Lower leg skin (tissue), 4 donors: ENCODE data around the gene OAS1. TPM values are rescaled to one million over a fixed set of nuclear protein-coding genes. Genes with fewer than 3 reads are reported as not detected.

Source experiments
- DNase-seq, 2 donors: peaks; one replicate each; pipeline ENCODE4 v3.0.0-alpha.2; 2019; ENCODE audit warnings: low spot score in 2 of 2
- H3K4me3 ChIP-seq: fragments of 200-600 bp; sonication (generic); 2 replicates; pipeline ENCODE4 v1.5.1; 2017; ENCODE audit warnings: mild to moderate bottlenecking, low read depth; ENCODE audit not compliant: poor library complexity, severe bottlenecking
- CTCF ChIP-seq, 3 donors: fragments of 450-650 bp; IDR thresholded peaks; one replicate each; pipeline ENCODE4 v1.5.1; 2016; ENCODE audit warnings: antibody characterized with exemption in 3 of 3, mild to moderate bottlenecking in 3 of 3, moderate library complexity in 2 of 3
- POLR2A ChIP-seq, 2 donors: fragments of 450-650 bp; IDR thresholded peaks; one replicate each; pipeline ENCODE4 v1.6.1; 2016 to 2017; ENCODE audit warnings: antibody characterized with exemption in 2 of 2, mild to moderate bottlenecking in 1 of 2, moderate library complexity in 1 of 2
- WGBS, 2 donors: methylation state at CpG; one replicate each; pipeline ENCODE4 v1.1.5; 2018; 5-methylcytosine and 5-hydroxymethylcytosine counted together
- intact Hi-C: fragments of 100-400 bp; cut with DNase I; formaldehyde crosslinking; loops from one replicate; pipeline ENCODE4 v1.15.0; 2023; ENCODE audit warnings: low total_unique reads
- total RNA-seq, 4 donors: library from RNA; depleted of rRNA; stranded (reverse); fragments of >200 nt; gene quantifications; one replicate each; pipeline ENCODE4 v1.1.0, GENCODE V29; 2016

Gene OAS1
- total RNA-seq, 4 donors from 2014 or later, result 16.2 to 25.2 (median 23.2) TPM

GRCh38 chr12:112963227-112963861 lies 56.6 kb downstream of the OAS1 start:
- 95 to 98% methylated on average over 12 to 14 of the region's 14 CpGs for WGBS, 2 donors
- DNase-seq, result peak in 1 of 2 donors; percentile 68

GRCh38 chr12:112964067-112964670 lies 57.4 kb downstream of the OAS1 start:
- intact Hi-C loops, result no loop called here
- WGBS, 2 donors, result 98 to 100% methylated on average over 6 of the region's 6 CpGs
- H3K4me3 ChIP-seq, result no peak overlapping the region
- peak in 1 of 2 donors; percentile 61 for DNase-seq
- TF ChIP-seq CTCF (IDR thresholded peaks at IDR 0.05), result no peak
- TF ChIP-seq POLR2A (IDR thresholded peaks at IDR 0.05), result no peak

More at GRCh38 chr12:112963227-112963861, 56.6 kb downstream of the OAS1 start:
- no peak for TF ChIP-seq CTCF (IDR thresholded peaks at IDR 0.05)
- no peak for TF ChIP-seq POLR2A (IDR thresholded peaks at IDR 0.05)
- intact Hi-C loops, result no loop called here
- no peak overlapping the region for H3K4me3 ChIP-seq

GRCh38 chr12:112964915-112965314 lies 58.2 kb downstream of the OAS1 start:
- 86 to 97% methylated on average over 4 of the region's 4 CpGs for WGBS, 2 donors
- TF ChIP-seq POLR2A (IDR thresholded peaks at IDR 0.05), result no peak
- TF ChIP-seq CTCF (IDR thresholded peaks at IDR 0.05), result no peak
- no peak overlapping the region for H3K4me3 ChIP-seq
- peak in 1 of 2 donors; percentile 32 for DNase-seq
- intact Hi-C loops, result no loop called here

- no peak overlapping the region for H3K4me3 ChIP-seq
- TF ChIP-seq POLR2A (IDR thresholded peaks at IDR 0.05) (no peak), CTCF (IDR thresholded peaks at IDR 0.05) (no peak)
- WGBS, 2 donors, result 91 to 94% methylated on average over 15 of the region's 15 CpGs
- intact Hi-C loops, result no loop called here
- DNase-seq, result peak in 1 of 2 donors; percentile 50
Observed at GRCh38 chr12:112965643-112966042, 58.9 kb downstream of the OAS1 start.

- intact Hi-C loops, result no loop called here
- no peak for TF ChIP-seq CTCF (IDR thresholded peaks at IDR 0.05)
- TF ChIP-seq POLR2A (IDR thresholded peaks at IDR 0.05), result no peak
- H3K4me3 ChIP-seq, result no peak overlapping the region
- 91 to 93% methylated on average over 9 of the region's 9 CpGs for whole genome bisulfite sequencing, 2 donors
- DNase-seq, result peak in 1 of 2 donors; percentile 45
Observed at GRCh38 chr12:112967306-112967705, 60.5 kb downstream of the OAS1 start.
